RWPE2 (cell line): ENCODE measurements around the gene NPIPB2.
A peak's percentile ranks its signal among the peaks of the same experiment; 100 is the strongest.
"Not testable (repeated sequence)": the region's sequence is repeated elsewhere in the genome, so short reads cannot be mapped to it uniquely, and the experiment has no call there.

Experiments
- ATAC-seq: fragments of 200-7000 bp; cut with Tn5 transposase; 3 replicates; pipeline ENCODE4 v1.9.1; 2021; ENCODE audit warnings: low read depth
- DNase-seq: peaks from one replicate; pipeline ENCODE4 v3.0.0-alpha.2; 2020; ENCODE audit warnings: low spot score
- H3K27ac ChIP-seq: fragments of 450-650 bp; 2 replicates; pipeline ENCODE4 v1.5.1; 2017; ENCODE audit warnings: mild to moderate bottlenecking; ENCODE audit not compliant: poor library complexity, severe bottlenecking
- H3K27me3 ChIP-seq: fragments of 250-450 bp; sonication (Bioruptor Pico); 2 replicates; pipeline ENCODE4 v1.5.1; 2021; ENCODE audit warnings: mild to moderate bottlenecking, moderate library complexity; ENCODE audit not compliant: insufficient read depth, poor library complexity, severe bottlenecking
- H3K36me3 ChIP-seq: fragments of 250-450 bp; sonication (Bioruptor Pico); 2 replicates; pipeline ENCODE4 v1.5.1; 2020; ENCODE audit warnings: low read depth, mild to moderate bottlenecking, moderate library complexity
- H3K4me1 ChIP-seq: fragments of 250-450 bp; sonication (Bioruptor Pico); 2 replicates; pipeline ENCODE4 v1.5.1; 2021; ENCODE audit warnings: mild to moderate bottlenecking, moderate library complexity; ENCODE audit not compliant: insufficient read depth, poor library complexity, severe bottlenecking
- H3K4me3 ChIP-seq: fragments of 250-450 bp; sonication (Bioruptor Pico); 2 replicates; pipeline ENCODE4 v1.5.1; 2021; ENCODE audit warnings: mild to moderate bottlenecking, moderate library complexity; ENCODE audit not compliant: severe bottlenecking
- H3K9me3 ChIP-seq: fragments of 250-450 bp; sonication (Bioruptor Pico); 2 replicates; pipeline ENCODE4 v1.5.1; 2021; ENCODE audit warnings: mild to moderate bottlenecking, moderate library complexity; ENCODE audit not compliant: severe bottlenecking
- TF ChIP-seq, protein P1 (sequence below): fragments of 450-650 bp; IDR thresholded peaks from one replicate; pipeline ENCODE4 v1.5.1; 2017; ENCODE audit warnings: mild to moderate bottlenecking, moderate library complexity; ENCODE audit not compliant: poor library complexity, severe bottlenecking

Gene NPIPB2

DNA sequence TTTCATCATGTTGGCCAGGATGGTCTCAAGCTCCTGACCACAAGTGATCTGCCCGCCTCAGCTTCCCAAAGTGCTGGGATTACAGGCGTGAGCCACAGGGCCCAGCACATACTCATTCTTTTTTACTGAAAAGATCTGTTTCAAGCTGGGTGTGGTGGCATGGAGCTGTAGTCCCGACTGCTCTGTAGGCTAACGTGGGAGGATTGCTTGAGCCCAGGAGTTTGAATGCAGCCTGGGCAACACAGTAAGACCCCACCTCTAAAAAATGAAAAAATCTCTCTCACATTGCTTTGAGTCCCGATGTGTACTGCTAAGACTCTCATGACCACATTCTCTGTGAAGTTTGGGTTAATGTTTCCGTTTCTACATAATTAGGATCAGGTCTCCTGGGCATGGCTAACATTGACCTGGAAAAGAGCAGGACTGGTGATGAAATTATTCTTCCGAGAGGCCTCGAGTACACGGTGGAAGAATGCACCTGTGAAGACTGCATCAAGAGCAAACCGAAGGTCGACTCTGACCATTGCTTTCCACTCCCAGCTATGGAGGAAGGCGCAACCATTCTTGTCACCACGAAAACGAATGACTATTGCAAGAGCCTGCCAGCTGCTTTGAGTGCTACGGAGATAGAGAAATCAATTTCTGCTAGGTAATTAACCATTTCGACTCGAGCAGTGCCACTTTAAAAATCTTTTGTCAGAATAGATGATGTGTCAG, 25.5 kb upstream of the NPIPB2 start:
- ATAC-seq (no peak), DNase-seq (peak; percentile 4)
- Histone ChIP-seq H3K27me3 (no peaks in the 10 kb centered on the region), H3K9me3 (no peaks in the 10 kb centered on the region), H3K4me3 (no peak overlapping the region), H3K27ac (no peak overlapping the region), H3K4me1 (peaks cover 6% of the 10 kb centered on the region), H3K36me3 (no peaks in the 10 kb centered on the region)
- TF ChIP-seq, protein P1, sequence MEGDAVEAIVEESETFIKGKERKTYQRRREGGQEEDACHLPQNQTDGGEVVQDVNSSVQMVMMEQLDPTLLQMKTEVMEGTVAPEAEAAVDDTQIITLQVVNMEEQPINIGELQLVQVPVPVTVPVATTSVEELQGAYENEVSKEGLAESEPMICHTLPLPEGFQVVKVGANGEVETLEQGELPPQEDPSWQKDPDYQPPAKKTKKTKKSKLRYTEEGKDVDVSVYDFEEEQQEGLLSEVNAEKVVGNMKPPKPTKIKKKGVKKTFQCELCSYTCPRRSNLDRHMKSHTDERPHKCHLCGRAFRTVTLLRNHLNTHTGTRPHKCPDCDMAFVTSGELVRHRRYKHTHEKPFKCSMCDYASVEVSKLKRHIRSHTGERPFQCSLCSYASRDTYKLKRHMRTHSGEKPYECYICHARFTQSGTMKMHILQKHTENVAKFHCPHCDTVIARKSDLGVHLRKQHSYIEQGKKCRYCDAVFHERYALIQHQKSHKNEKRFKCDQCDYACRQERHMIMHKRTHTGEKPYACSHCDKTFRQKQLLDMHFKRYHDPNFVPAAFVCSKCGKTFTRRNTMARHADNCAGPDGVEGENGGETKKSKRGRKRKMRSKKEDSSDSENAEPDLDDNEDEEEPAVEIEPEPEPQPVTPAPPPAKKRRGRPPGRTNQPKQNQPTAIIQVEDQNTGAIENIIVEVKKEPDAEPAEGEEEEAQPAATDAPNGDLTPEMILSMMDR = no peak

- ATAC-seq (no peak), DNase-seq (no peak)
- no peaks in the 10 kb centered on the region for H3K27me3 ChIP-seq
- H3K4me3 ChIP-seq = no peak overlapping the region
- H3K27ac ChIP-seq = no peak overlapping the region
- TF ChIP-seq, protein P1 = no peak
- no peaks in the 10 kb centered on the region for H3K36me3 ChIP-seq
- peaks cover 6% of the 10 kb centered on the region for H3K4me1 ChIP-seq
- H3K9me3 ChIP-seq = no peaks in the 10 kb centered on the region
These were observed 24.3 kb upstream of the NPIPB2 start for GRCh38 chr16:11966173-11966572.

DNA sequence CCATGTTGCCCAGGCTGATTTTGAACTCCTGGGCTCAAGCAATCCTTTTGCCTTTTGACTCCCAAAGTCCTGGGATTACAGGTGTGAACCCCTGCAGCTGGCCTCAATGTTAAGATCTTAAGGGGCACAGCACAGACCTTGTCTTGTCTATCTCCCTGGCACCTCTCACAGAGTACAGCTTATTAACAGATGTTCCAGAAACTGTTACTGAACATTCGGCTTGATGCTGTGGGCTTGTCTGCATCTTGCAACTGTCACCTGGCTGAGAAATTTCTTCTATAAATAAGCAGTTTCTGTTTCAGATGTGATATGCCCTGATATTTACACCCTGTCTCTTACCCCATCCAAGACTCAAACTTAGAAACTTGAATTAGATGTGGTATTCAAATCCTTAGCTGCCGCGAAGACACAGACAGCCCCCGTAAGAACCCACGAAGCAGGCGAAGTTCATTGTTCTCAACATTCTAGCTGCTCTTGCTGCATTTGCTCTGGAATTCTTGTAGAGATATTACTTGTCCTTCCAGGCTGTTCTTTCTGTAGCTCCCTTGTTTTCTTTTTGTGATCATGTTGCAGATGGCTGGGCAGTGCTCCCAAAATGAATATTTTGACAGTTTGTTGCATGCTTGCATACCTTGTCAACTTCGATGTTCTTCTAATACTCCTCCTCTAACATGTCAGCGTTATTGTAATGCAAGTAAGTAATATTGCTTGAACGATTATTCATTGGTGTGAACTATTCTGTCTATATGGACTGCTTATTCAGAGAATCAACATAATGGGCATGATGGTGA, 23.1 kb upstream of the NPIPB2 start, which contains the start of gene TNFRSF17:
TNFRSF17 (plus strand) TSS at position 450 of the 791 bp plus-strand sequence; CDS start at position 565, 115 bp downstream.
- Histone ChIP-seq H3K4me1 (peaks cover 6% of the 10 kb centered on the region), H3K27me3 (no peaks in the 10 kb centered on the region), H3K36me3 (no peaks in the 10 kb centered on the region), H3K9me3 (no peaks in the 10 kb centered on the region), H3K27ac (no peak within 1 kb of the TSS), H3K4me3 (no peak within 1 kb of the TSS)
- TF ChIP-seq, protein P1 = no peak
- DNase-seq = peak; percentile 1
- ATAC-seq = no peak

- H3K4me1 ChIP-seq = peaks cover 6% of the 10 kb centered on the region
- TF ChIP-seq, protein P1 = no peak
- peak; percentile 6 for DNase-seq
- no peak for ATAC-seq
- no peaks in the 10 kb centered on the region for H3K9me3 ChIP-seq
- H3K36me3 ChIP-seq = no peaks in the 10 kb centered on the region
- no peak overlapping the region for H3K4me3 ChIP-seq
- H3K27me3 ChIP-seq = no peaks in the 10 kb centered on the region
- H3K27ac ChIP-seq = no peak overlapping the region
These were observed 21.9 kb upstream of the NPIPB2 start for GRCh38 chr16:11963706-11964105.

DNA sequence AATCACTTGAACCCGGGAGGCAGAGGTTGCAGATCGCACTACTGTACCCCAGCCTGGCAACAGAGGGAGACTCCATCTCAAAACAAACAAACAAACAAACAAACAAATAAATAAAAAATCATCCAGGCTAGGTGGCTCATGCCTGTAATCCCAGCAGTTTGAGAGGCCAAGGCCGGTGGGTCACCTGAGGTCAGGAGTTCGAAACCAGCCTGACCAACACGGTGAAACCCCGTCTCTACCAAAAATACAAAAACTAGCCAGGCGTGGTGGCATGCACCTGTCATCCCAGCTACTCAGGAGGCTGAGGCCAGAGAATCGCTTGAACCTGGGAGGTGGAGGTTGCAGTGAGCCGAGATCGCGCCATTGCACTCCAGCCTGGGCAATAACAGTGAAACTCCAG, 21.1 kb upstream of the NPIPB2 start:
- H3K36me3 ChIP-seq, H3K27me3 ChIP-seq, ATAC-seq, H3K27ac ChIP-seq, H3K4me3 ChIP-seq, H3K4me1 ChIP-seq, H3K9me3 ChIP-seq: not testable (repeated sequence)
- peak; percentile 2 for DNase-seq

DNA sequence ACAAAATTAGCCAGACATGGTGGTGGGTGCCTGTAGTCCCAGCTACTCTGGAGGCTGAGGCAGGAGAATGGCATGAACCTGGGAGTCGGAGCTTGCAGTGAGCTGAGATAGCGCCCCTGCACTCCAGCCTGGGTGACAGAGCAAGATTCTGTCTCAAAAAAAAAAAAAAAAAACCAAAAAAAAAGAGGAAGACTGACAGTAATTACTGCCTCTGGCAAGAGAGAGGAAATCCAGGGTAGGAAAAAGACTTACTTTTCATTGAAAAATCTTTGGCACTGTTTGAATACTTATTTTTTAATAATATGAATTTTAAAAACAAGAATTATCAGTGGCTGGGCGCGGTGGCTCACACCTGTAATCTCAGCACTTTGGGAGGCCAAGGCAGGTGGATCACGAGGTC, 20.6 kb upstream of the NPIPB2 start:
- H3K9me3 ChIP-seq, H3K4me1 ChIP-seq, ATAC-seq, H3K4me3 ChIP-seq, H3K36me3 ChIP-seq, H3K27me3 ChIP-seq, H3K27ac ChIP-seq: not testable (repeated sequence)
- peak; percentile 1 for DNase-seq
